Measurements from ENCODE around the gene NR2F6.
A peak's percentile ranks its signal among the peaks of the same experiment; 100 is the strongest.
"Not testable (repeated sequence)": the region's sequence is repeated elsewhere in the genome, so short reads cannot be mapped to it uniquely, and the experiment has no call there.

The NR2F6 gene

GRCh38 chr19:17245535-17245984 is at the start of gene NR2F6:
TSS of gene NR2F6 (minus strand) at chr19:17245919. CDS start at chr19:17245220, 699 bp downstream.
- no peak for DNase-seq

GRCh38 chr19:17294051-17294891 is 48.6 kb upstream of the NR2F6 start:
- peak; percentile 84 for DNase-seq

- no peak for DNase-seq
Observed at GRCh38 chr19:17293605-17294004, 47.9 kb upstream of the NR2F6 start.

GRCh38 chr19:17292301-17293074 is 46.8 kb upstream of the NR2F6 start:
- DNase-seq: peak; percentile 92

- peak; percentile 76 for DNase-seq
Observed at GRCh38 chr19:17289489-17289888, 43.8 kb upstream of the NR2F6 start.

- no peak for DNase-seq
Observed at GRCh38 chr19:17286752-17287151, 41.0 kb upstream of the NR2F6 start.

- DNase-seq: no peak
Observed at GRCh38 chr19:17286263-17286662, 40.5 kb upstream of the NR2F6 start.

GRCh38 chr19:17285415-17286135 is 39.9 kb upstream of the NR2F6 start:
- DNase-seq: no peak

GRCh38 chr19:17283504-17283996 is 37.8 kb upstream of the NR2F6 start:
- DNase-seq: no peak

GRCh38 chr19:17282488-17283125 is 36.9 kb upstream of the NR2F6 start:
- peak; percentile 93 for DNase-seq

- peak; percentile 78 for DNase-seq
Observed at GRCh38 chr19:17281391-17282304, 35.9 kb upstream of the NR2F6 start, which contains the start of gene ANKLE1. TSS of gene ANKLE1 (plus strand) at chr19:17281901. CDS start at chr19:17281921, 20 bp downstream.

- no peak for DNase-seq
Observed at GRCh38 chr19:17279436-17279835, 33.7 kb upstream of the NR2F6 start.

GRCh38 chr19:17275441-17276175 is 29.9 kb upstream of the NR2F6 start:
- no peak for DNase-seq

GRCh38 chr19:17274892-17275291 is 29.2 kb upstream of the NR2F6 start:
- not testable (repeated sequence) for DNase-seq

GRCh38 chr19:17268754-17269153 is 23.0 kb upstream of the NR2F6 start:
- DNase-seq: no peak

- peak; percentile 97 for DNase-seq
Observed at GRCh38 chr19:17266975-17267788, 21.5 kb upstream of the NR2F6 start, which contains the start of gene BABAM1. TSS of gene BABAM1 (plus strand) at chr19:17267443. CDS start at chr19:17268807, 1,364 bp downstream.

- DNase-seq: no peak
Observed at GRCh38 chr19:17266589-17266974, 20.9 kb upstream of the NR2F6 start.

GRCh38 chr19:17266026-17266425 is 20.3 kb upstream of the NR2F6 start:
- DNase-seq: no peak

GRCh38 chr19:17264641-17264979 is 18.9 kb upstream of the NR2F6 start, which contains the start of gene USHBP1:
TSS of gene USHBP1 (minus strand) at chr19:17264745. CDS start at chr19:17264299, 446 bp downstream.
- DNase-seq: no peak

All from activated effector memory CD4-positive, alpha-beta T cell treated with anti-CD3 and anti-CD28 coated beads, Interleukin-2, amount 50 U/mL, for 16 hours (primary cell).